IMR-90 (cell line): Measurements from ENCODE around the gene TP53I11. TPM values are rescaled to one million over a fixed set of nuclear protein-coding genes. Genes with fewer than 3 reads are reported as not detected.

Source experiments
- ATAC-seq: fragments of 200-7000 bp; cut with Tn5 transposase; 2 replicates; pipeline ENCODE4 v1.9.1; 2020; ENCODE audit warnings: low read depth, mild to moderate bottlenecking, moderate library complexity
- BruUV-seq: library from RNA; stranded (reverse); fragments of 400-500 nt; replicated peaks from 2 replicates; lab custom pipeline; 2021; lab: Mats Ljungman, UMichigan
- CTCF ChIA-PET: fragments of 300-600 bp; formaldehyde crosslinking; extraction: SDS; loops from one replicate; lab custom pipeline; 2021; ENCODE audit warnings: antibody characterized with exemption; lab: Yijun Ruan, JAX
- POLR2A ChIA-PET: fragments of 300-600 bp; sonication (Branson Sonifier 250); formaldehyde crosslinking; loops from one replicate; lab custom pipeline; 2022; ENCODE audit warnings: antibody characterized with exemption; ENCODE audit not compliant: unreplicated experiment; lab: Charles Lee
- DNase-seq: peaks from one replicate; pipeline ENCODE4 v3.0.0; 2013
- H2AFZ ChIP-seq: replicated peaks from 2 replicates; pipeline ENCODE3; 2013; ENCODE audit warnings: low read length, mild to moderate bottlenecking; ENCODE audit not compliant: poor library complexity
- H2AK5ac ChIP-seq: 2 replicates; pipeline ENCODE4 v1.6.1; 2013; ENCODE audit warnings: low read depth, low read length, inconsistent platforms
- H2AK9ac ChIP-seq: replicated peaks from 2 replicates; pipeline ENCODE3; 2013; ENCODE audit warnings: mild to moderate bottlenecking, low read depth, low read length, moderate library complexity; ENCODE audit not compliant: poor library complexity
- H2BK120ac ChIP-seq: 2 replicates; pipeline ENCODE4 v1.6.1; 2013; ENCODE audit warnings: low read depth, low read length, inconsistent platforms
- H2BK15ac ChIP-seq: 3 replicates; pipeline ENCODE4 v1.6.1; 2013; ENCODE audit warnings: low read depth, low read length, inconsistent platforms
- H2BK20ac ChIP-seq: 2 replicates; pipeline ENCODE4 v1.6.1; 2013; ENCODE audit warnings: low read depth, mild to moderate bottlenecking, inconsistent platforms, low read length, moderate library complexity
- H2BK5ac ChIP-seq: 2 replicates; pipeline ENCODE4 v1.6.1; 2013; ENCODE audit warnings: mild to moderate bottlenecking, low read depth, low read length, inconsistent platforms; ENCODE audit not compliant: poor library complexity, severe bottlenecking
- H3K14ac ChIP-seq: replicated peaks from 2 replicates; pipeline ENCODE4 v1.6.1; 2013; ENCODE audit warnings: low read depth, low read length, inconsistent platforms
- H3K18ac ChIP-seq: 2 replicates; pipeline ENCODE4 v1.6.1; 2013; ENCODE audit warnings: low read depth, low read length, control low read depth
- H3K23ac ChIP-seq: 2 replicates; pipeline ENCODE4 v1.6.1; 2013; ENCODE audit warnings: low read depth, low read length, inconsistent platforms
- H3K27ac ChIP-seq: 2 replicates; pipeline ENCODE4 v1.5.1; 2013; ENCODE audit warnings: mild to moderate bottlenecking, control low read depth, low read length; ENCODE audit not compliant: insufficient read depth
- H3K27me3 ChIP-seq: 2 replicates; pipeline ENCODE4 v1.6.1; 2013; ENCODE audit warnings: low read length; ENCODE audit not compliant: control insufficient read depth, insufficient read depth
- H3K36me3 ChIP-seq: 2 replicates; pipeline ENCODE4 v1.6.1; 2013; ENCODE audit warnings: low read length, mixed read lengths; ENCODE audit not compliant: control insufficient read depth, insufficient read depth
- H3K4ac ChIP-seq: 2 replicates; pipeline ENCODE4 v1.6.1; 2013; ENCODE audit warnings: low read depth, low read length, inconsistent platforms
- H3K4me1 ChIP-seq: 2 replicates; pipeline ENCODE4 v1.6.1; 2013; ENCODE audit warnings: low read length, mixed read lengths; ENCODE audit not compliant: control insufficient read depth, insufficient read depth
- H3K4me2 ChIP-seq: 2 replicates; pipeline ENCODE4 v1.6.1; 2013; ENCODE audit warnings: low read depth, mild to moderate bottlenecking, control low read depth, low read length, moderate library complexity
- H3K4me3 ChIP-seq: 2 replicates; pipeline ENCODE4 v1.5.1; 2013; ENCODE audit warnings: low read depth, mild to moderate bottlenecking, control low read depth, low read length, moderate library complexity; ENCODE audit not compliant: insufficient read depth
- H3K56ac ChIP-seq: 2 replicates; pipeline ENCODE4 v1.6.1; 2013; ENCODE audit warnings: low read length, inconsistent platforms; ENCODE audit not compliant: insufficient read depth; ENCODE audit errors: extremely low read depth
- H3K79me1 ChIP-seq, 2 experiments: 2 replicates each; pipeline ENCODE4 v1.6.1; 2013; ENCODE audit warnings: low read length in 2 of 2, inconsistent platforms in 1 of 2, low read depth in 1 of 2
- H3K9ac ChIP-seq: 2 replicates; pipeline ENCODE4 v1.6.1; 2013; ENCODE audit warnings: low read depth, low read length, control low read depth
- H3K9me1 ChIP-seq: 2 replicates; pipeline ENCODE4 v1.6.1; 2013; ENCODE audit warnings: low read length, inconsistent platforms; ENCODE audit not compliant: insufficient read depth
- H3K9me3 ChIP-seq: 2 replicates; pipeline ENCODE4 v1.6.1; 2013; ENCODE audit warnings: low read length; ENCODE audit not compliant: control insufficient read depth, insufficient read depth
- H4K20me1 ChIP-seq: 2 replicates; pipeline ENCODE4 v1.6.1; 2013; ENCODE audit warnings: low read length, inconsistent platforms; ENCODE audit not compliant: insufficient read depth
- H4K5ac ChIP-seq: 2 replicates; pipeline ENCODE4 v1.6.1; 2013; ENCODE audit warnings: mild to moderate bottlenecking, low read depth, low read length, control low read depth
- H4K8ac ChIP-seq, 2 experiments: 2 replicates each; pipeline ENCODE4 v1.6.1; 2013; ENCODE audit warnings: low read depth in 2 of 2, low read length in 2 of 2, control low read depth in 1 of 2, inconsistent platforms in 1 of 2
- H4K91ac ChIP-seq: 2 replicates; pipeline ENCODE4 v1.6.1; 2013; ENCODE audit warnings: low read depth, low read length, inconsistent platforms; ENCODE audit not compliant: insufficient read depth
- CHD1 ChIP-seq: IDR thresholded peaks from 2 replicates; pipeline ENCODE4 v1.6.1; 2012; ENCODE audit warnings: low read depth, low read length, improper control_type of control experiment
- CTCF ChIP-seq: conservative IDR thresholded peaks from 2 replicates; pipeline ENCODE4 v1.5.1; 2012; ENCODE audit warnings: mild to moderate bottlenecking, low read depth, low read length, improper control_type of control experiment
- FOS ChIP-seq: fragments of 150-350 bp; IDR thresholded peaks from 2 replicates; pipeline ENCODE4 v1.6.1; 2016; ENCODE audit warnings: low read depth, low read length
- MXI1 ChIP-seq: IDR thresholded peaks from 2 replicates; pipeline ENCODE4 v1.6.1; 2012; ENCODE audit warnings: low read depth, mild to moderate bottlenecking, low read length, moderate library complexity, borderline replicate concordance
- NFE2L2 ChIP-seq: fragments of 150-350 bp; IDR thresholded peaks from 2 replicates; pipeline ENCODE4 v1.6.1; 2016; ENCODE audit warnings: low read depth, mild to moderate bottlenecking, low read length
- POLR2A ChIP-seq: IDR thresholded peaks from 2 replicates; pipeline ENCODE4 v1.6.1; 2012; ENCODE audit warnings: mild to moderate bottlenecking, low read depth, low read length
- RCOR1 ChIP-seq: IDR thresholded peaks from 2 replicates; pipeline ENCODE4 v1.6.1; 2012; ENCODE audit warnings: mild to moderate bottlenecking, low read length, improper control_type of control experiment; ENCODE audit not compliant: insufficient replicate concordance
- SMC3 ChIP-seq: fragments of 150-350 bp; IDR thresholded peaks from 2 replicates; pipeline ENCODE4 v1.6.1; 2016; ENCODE audit warnings: low read depth, mild to moderate bottlenecking, antibody characterized with exemption, low read length, moderate library complexity
- WGBS, 2 experiments: methylation state at CpG; one replicate each; pipeline versions ENCODE4 v1.1.5 to v1.1.7; 2013; ENCODE audit warnings: missing lambda C conversion rate in 2 of 2; ENCODE audit not compliant: insufficient read length in 1 of 2; ENCODE audit errors: extremely low coverage in 2 of 2; 5-methylcytosine and 5-hydroxymethylcytosine counted together
- dilution Hi-C: fragments of 300-500 bp; cut with HindIII; formaldehyde crosslinking; loops from one replicate; pipeline ENCODE4 v1.14.3; 2018; ENCODE audit warnings: low sequenced_read_pairs; ENCODE audit not compliant: unreplicated experiment
- in situ Hi-C: fragments of 300-500 bp; cut with MboI; formaldehyde crosslinking; loops from 3 replicates; pipeline ENCODE4 v1.14.3; 2019; ENCODE audit warnings: low sequenced_read_pairs, inconsistent platforms, mixed read lengths
- intact Hi-C: fragments of 100-400 bp; cut with micrococcal nuclease; formaldehyde crosslinking; loops from 2 replicates; pipeline ENCODE4 v1.10.0; 2022
- polyA plus RNA-seq, 3 experiments: library from polyadenylated mRNA; depleted of rRNA; stranded (reverse); fragments of >200 nt; gene quantifications; 2 replicates each; pipeline ENCODE4 v1.2.3, GENCODE V29; 2012; ENCODE audit warnings: low replicate concordance in 1 of 3
- total RNA-seq: library from RNA; depleted of rRNA; stranded (reverse); fragments of >200 nt; gene quantifications from 2 replicates; pipeline ENCODE4 v1.2.3, GENCODE V29; 2012
- TF ChIP-seq, protein P1 (sequence below): fragments of 150-350 bp; IDR thresholded peaks from 2 replicates; pipeline ENCODE4 v1.6.1; 2016; ENCODE audit warnings: low read depth, mild to moderate bottlenecking, low read length, moderate library complexity, borderline replicate concordance

TP53I11 gene
- total and polyA plus RNA-seq, 2 of the 4 experiments (the other 2 are of a cell fraction) = 3.9 to 22.0 TPM

- TF ChIP-seq CTCF (no peak), SMC3 (no peak), CHD1 (no peak)
These were observed 9.8 kb downstream of the TP53I11 start (continued) for GRCh38 chr11:44940835-44941234.

DNA sequence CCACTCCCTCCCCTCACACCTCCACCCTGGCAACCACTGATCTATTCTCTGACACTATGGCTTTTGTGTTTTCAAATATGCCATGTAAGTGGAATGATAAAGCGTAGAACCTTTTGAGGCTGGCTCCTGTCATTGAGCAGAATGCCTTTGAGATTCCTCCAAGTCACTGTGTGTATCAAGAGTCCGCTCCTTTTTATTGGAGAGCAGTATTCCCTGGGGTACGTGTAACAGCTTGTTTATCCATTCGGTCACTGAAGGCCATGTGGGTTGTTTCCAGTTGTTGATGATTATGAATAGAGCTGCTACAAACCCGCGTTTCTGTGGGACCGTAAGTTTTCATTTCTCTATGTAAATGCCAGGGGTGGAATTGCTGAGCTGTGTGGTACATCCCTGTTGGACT, 10.3 kb downstream of the TP53I11 start:
- ChIA-PET POLR2A (no interaction called here), CTCF (interaction anchor here (1.1 kb wide), 1 partner anchor 14 kb away, joined by 4 read pairs; no protein-coding TSS in a partner anchor)
- Histone ChIP-seq H3K4me3 (no peak overlapping the region), H2AK9ac (no peak overlapping the region), H2AFZ (no peak overlapping the region), H3K56ac (no peak overlapping the region), H3K36me3 (peaks cover 26% of the 10 kb centered on the region; the same call in 1 of the 2 replicates), H3K14ac (no peak overlapping the region), H3K27me3 (no peaks in the 10 kb centered on the region), H2AK5ac (no peak overlapping the region), H3K4me1 (no peaks in the 10 kb centered on the region; the same call in 1 of the 2 replicates), H3K9me3 (no peaks in the 10 kb centered on the region), H4K5ac (no peak overlapping the region), H3K79me1 (peaks cover 8 to 23% of the 10 kb centered on the region in 2 experiments), H3K23ac (no peak overlapping the region), H3K27ac (no peak overlapping the region), H2BK5ac (no peak overlapping the region), H4K20me1 (peaks cover 56% of the 10 kb centered on the region), H3K4ac (no peak overlapping the region; the same call in 1 of the 2 replicates), H3K18ac (no peak overlapping the region), H4K91ac (no peak overlapping the region), H2BK20ac (no peak overlapping the region), H2BK120ac (no peak overlapping the region), H3K9ac (no peak overlapping the region), H3K4me2 (no peak overlapping the region), H3K9me1 (peaks cover 7% of the 10 kb centered on the region), H2BK15ac (no peak overlapping the region), H4K8ac (no peak overlapping the region)
- in situ Hi-C loops = no loop called here
- no peak for TF ChIP-seq MXI1
- no peak for TF ChIP-seq POLR2A
- TF ChIP-seq, protein P1, sequence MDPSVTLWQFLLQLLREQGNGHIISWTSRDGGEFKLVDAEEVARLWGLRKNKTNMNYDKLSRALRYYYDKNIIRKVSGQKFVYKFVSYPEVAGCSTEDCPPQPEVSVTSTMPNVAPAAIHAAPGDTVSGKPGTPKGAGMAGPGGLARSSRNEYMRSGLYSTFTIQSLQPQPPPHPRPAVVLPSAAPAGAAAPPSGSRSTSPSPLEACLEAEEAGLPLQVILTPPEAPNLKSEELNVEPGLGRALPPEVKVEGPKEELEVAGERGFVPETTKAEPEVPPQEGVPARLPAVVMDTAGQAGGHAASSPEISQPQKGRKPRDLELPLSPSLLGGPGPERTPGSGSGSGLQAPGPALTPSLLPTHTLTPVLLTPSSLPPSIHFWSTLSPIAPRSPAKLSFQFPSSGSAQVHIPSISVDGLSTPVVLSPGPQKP = no peak
- TF ChIP-seq NFE2L2 = no peak
- no peak for TF ChIP-seq CHD1
- TF ChIP-seq FOS = no peak
- TF ChIP-seq RCOR1 = no peak
- dilution Hi-C loops = no loop called here
- no peak for DNase-seq
- no CpG with 5 or more reads among the region's 7 CpGs for WGBS, 2 experiments
- no peak for ATAC-seq
- intact Hi-C loops = no loop called here
- TSS peak; percentile 11 for BruUV-seq
